Testis (tissue), 3 donors: ENCODE results near the gene SDK1. TPM values are rescaled to one million over a fixed set of nuclear protein-coding genes. Genes with fewer than 3 reads are reported as not detected.

ENCODE experiments used
- DNase-seq: peaks from one replicate; pipeline ENCODE4 v3.0.0-alpha.2; 2019
- H3K27ac ChIP-seq, 2 donors: fragments of 200-600 bp; sonication (generic); one replicate each; pipeline ENCODE4 v1.5.1; 2019
- H3K27me3 ChIP-seq: fragments of 200-600 bp; sonication (generic); one replicate; pipeline ENCODE4 v1.5.1; 2019
- H3K36me3 ChIP-seq: fragments of 200-600 bp; sonication (generic); one replicate; pipeline ENCODE4 v1.5.1; 2017; ENCODE audit warnings: low read depth; ENCODE audit errors: missing control alignments
- H3K4me1 ChIP-seq: fragments of 200-600 bp; sonication (generic); one replicate; pipeline ENCODE4 v1.5.1; 2019
- H3K4me3 ChIP-seq, 2 donors: fragments of 200-600 bp; sonication (generic); one replicate each; pipeline ENCODE4 v1.5.1; 2017 to 2019
- H3K9me3 ChIP-seq: fragments of 200-600 bp; sonication (generic); one replicate; pipeline ENCODE4 v1.5.1; 2017
- CTCF ChIP-seq, 3 experiments: fragments of 450-650 bp in 2 of 3; fragments of 200-600 bp in 1 of 3; sonication (generic) in 1 of 3; IDR thresholded peaks; one replicate each; pipeline ENCODE4 v1.5.1; 2016 to 2019; ENCODE audit warnings: antibody characterized with exemption in 3 of 3, mild to moderate bottlenecking in 2 of 3, moderate library complexity in 1 of 3
- POLR2A ChIP-seq: fragments of 450-650 bp; IDR thresholded peaks from one replicate; pipeline ENCODE4 v1.6.1; 2017; ENCODE audit warnings: antibody characterized with exemption, mild to moderate bottlenecking, moderate library complexity
- WGBS, 2 donors: methylation state at CpG; one replicate each; pipeline ENCODE4 v1.1.5; 2018; 5-methylcytosine and 5-hydroxymethylcytosine counted together
- intact Hi-C: fragments of 100-400 bp; cut with DNase I; formaldehyde crosslinking; loops from one replicate; pipeline ENCODE4 v1.15.1; 2023; ENCODE audit warnings: low total_unique reads
- polyA plus RNA-seq: library from polyadenylated mRNA; stranded (reverse); fragments of 350-450 nt; fragmentation: Illumina TruSeq; extraction: RNeasy Lipid Tissue Mini Kit (QIAGEN cat#74804); gene quantifications from one replicate; pipeline ENCODE4 v1.2.3, GENCODE V29; 2014; ENCODE audit warnings: low read depth, low replicate concordance; ENCODE audit not compliant: insufficient read depth
- total RNA-seq, 2 donors: library from RNA; depleted of rRNA; stranded (reverse); fragments of >200 nt; gene quantifications; one replicate each; pipeline ENCODE4 v1.2.3, GENCODE V29; 2016

Gene SDK1
- total and polyA plus RNA-seq, 3 donors from 2014 or later = 20.0 to 36.2 (median 24.9) TPM

GRCh38 chr7:4227105-4228010, 926.3 kb downstream of the SDK1 start:
- intact Hi-C loops = no loop called here
- 87 to 91% methylated on average over 22 of the region's 22 CpGs for WGBS, 2 donors
- Histone ChIP-seq H3K36me3 (no peaks in the 10 kb centered on the region), H3K4me3 (no peak overlapping the region), H3K9me3 (no peaks in the 10 kb centered on the region), H3K27ac (no peak overlapping the region), H3K27me3 (no peaks in the 10 kb centered on the region), H3K4me1 (no peaks in the 10 kb centered on the region)
- no peak for DNase-seq
- TF ChIP-seq CTCF (IDR thresholded peaks at IDR 0.05) (no peak), POLR2A (no peak)

- no peaks in the 10 kb centered on the region for H3K9me3 ChIP-seq
- no peaks in the 10 kb centered on the region for H3K4me1 ChIP-seq
- DNase-seq = no peak
- H3K4me3 ChIP-seq = no peak overlapping the region
- H3K27me3 ChIP-seq = no peaks in the 10 kb centered on the region
- H3K36me3 ChIP-seq = no peaks in the 10 kb centered on the region
- H3K27ac ChIP-seq = no peak overlapping the region
- TF ChIP-seq POLR2A (no peak), CTCF (IDR thresholded peaks at IDR 0.05) (no peak)
- intact Hi-C loops = no loop called here
Observed at GRCh38 chr7:4230352-4230751, 929.3 kb downstream of the SDK1 start.

GRCh38 chr7:4233146-4233545, 932.1 kb downstream of the SDK1 start:
- H3K9me3 ChIP-seq = no peaks in the 10 kb centered on the region
- no peaks in the 10 kb centered on the region for H3K4me1 ChIP-seq
- no peaks in the 10 kb centered on the region for H3K36me3 ChIP-seq
- H3K27ac ChIP-seq = no peak overlapping the region
- no peaks in the 10 kb centered on the region for H3K27me3 ChIP-seq
- H3K4me3 ChIP-seq = no peak overlapping the region
- 91 to 95% methylated on average over 10 to 15 of the region's 15 CpGs for WGBS, 2 donors
- TF ChIP-seq POLR2A (no peak), CTCF (IDR thresholded peaks at IDR 0.05) (no peak)
- intact Hi-C loops = no loop called here
- DNase-seq = no peak

GRCh38 chr7:4233621-4234497, 932.8 kb downstream of the SDK1 start:
- WGBS, 2 donors = 92% methylated on average over 10 to 26 of the region's 26 CpGs
- intact Hi-C loops = no loop called here
- Histone ChIP-seq H3K9me3 (no peaks in the 10 kb centered on the region), H3K4me3 (no peak overlapping the region), H3K36me3 (no peaks in the 10 kb centered on the region), H3K27me3 (no peaks in the 10 kb centered on the region), H3K4me1 (no peaks in the 10 kb centered on the region), H3K27ac (no peak overlapping the region)
- TF ChIP-seq CTCF (IDR thresholded peaks at IDR 0.05) = no peak
- TF ChIP-seq POLR2A = no peak
- DNase-seq = no peak
